ENCODE results near the gene LRRC8D. TPM values are rescaled to one million over a fixed set of nuclear protein-coding genes. Genes with fewer than 3 reads are reported as not detected.
"Not testable (repeated sequence)": the region's sequence is repeated elsewhere in the genome, so short reads cannot be mapped to it uniquely, and the experiment has no call there.

The LRRC8D gene
- total RNA-seq, 1 experiment from 2014 or later = 15.0 TPM

GRCh38 chr1:89923517-89923916 lies 102.7 kb downstream of the LRRC8D start:
- POLR2A ChIA-PET = no interaction called here
- H3K9me3 ChIP-seq (ENCODE audit: control insufficient read depth in 1 of 2, insufficient read depth in 1 of 2, low read depth in 1 of 2, low read length in 2 of 2) = peaks cover 0 to 8% of the 10 kb centered on the region in 2 experiments; a peak in 1 of 4 replicates

GRCh38 chr1:89924075-89924474 lies 103.2 kb downstream of the LRRC8D start:
- H3K4me2 ChIP-seq (ENCODE audit: low read length); H2AFZ ChIP-seq (ENCODE audit: low read depth, low read length, poor library complexity, severe bottlenecking); RAD21 ChIA-PET (ENCODE audit: low non-redundant PET in 1 of 2, low total read pairs in 2 of 2, uncharacterized antibody in 2 of 2, unreplicated experiment in 2 of 2); intact Hi-C loops (cut with micrococcal nuclease); H3K9ac ChIP-seq (ENCODE audit: low read length); ATAC-seq; H3K9me3 ChIP-seq (ENCODE audit: control insufficient read depth in 1 of 2, insufficient read depth in 1 of 2, low read depth in 1 of 2, low read length in 2 of 2); H3K27ac ChIP-seq (ENCODE audit: low read depth, low read length); H3K79me2 ChIP-seq (ENCODE audit: insufficient read depth, low read length); H4K20me1 ChIP-seq (ENCODE audit: insufficient read depth); CTCF ChIA-PET; H3K9me2 ChIP-seq (ENCODE audit: insufficient read depth); H3K4me3 ChIP-seq (replicated peaks in 1 of 2; ENCODE audit: low read depth in 1 of 2, low read length in 2 of 2); POLR2A ChIA-PET; H3K36me3 ChIP-seq (ENCODE audit: control insufficient read depth in 1 of 2, insufficient read depth in 2 of 2, low read length in 2 of 2); BruUV-seq (replicated peaks); H3K27me3 ChIP-seq (ENCODE audit: insufficient read depth, low read length); DNase-seq (ENCODE audit: low read depth, low spot score); H3K4me1 ChIP-seq (ENCODE audit: control insufficient read depth in 1 of 2, insufficient read depth in 2 of 2, low read length in 2 of 2): not testable (repeated sequence)

More at GRCh38 chr1:89923517-89923916, 102.7 kb downstream of the LRRC8D start:
- intact Hi-C loops (cut with micrococcal nuclease) = no loop called here
- Histone ChIP-seq H3K4me3 (replicated peaks in 1 of 2; ENCODE audit: low read depth in 1 of 2, low read length in 2 of 2) (no peak overlapping the region), H3K4me2 (ENCODE audit: low read length) (no peak overlapping the region), H3K9ac (ENCODE audit: low read length) (no peak overlapping the region), H3K79me2 (ENCODE audit: insufficient read depth, low read length) (no peaks in the 10 kb centered on the region), H3K27me3 (ENCODE audit: insufficient read depth, low read length) (no peaks in the 10 kb centered on the region), H3K9me2 (ENCODE audit: insufficient read depth) (no peaks in the 10 kb centered on the region), H3K4me1 (ENCODE audit: control insufficient read depth in 1 of 2, insufficient read depth in 2 of 2, low read length in 2 of 2) (peaks cover 5 to 8% of the 10 kb centered on the region in 2 experiments; a peak in 2 of 4 replicates), H4K20me1 (ENCODE audit: insufficient read depth) (no peaks in the 10 kb centered on the region), H3K27ac (ENCODE audit: low read depth, low read length) (no peak overlapping the region), H3K36me3 (ENCODE audit: control insufficient read depth in 1 of 2, insufficient read depth in 2 of 2, low read length in 2 of 2) (peaks cover 0 to 9% of the 10 kb centered on the region in 2 experiments; a peak in 1 of 4 replicates), H2AFZ (ENCODE audit: low read depth, low read length, poor library complexity, severe bottlenecking) (no peak overlapping the region)
- ChIA-PET RAD21 (ENCODE audit: low non-redundant PET in 1 of 2, low total read pairs in 2 of 2, uncharacterized antibody in 2 of 2, unreplicated experiment in 2 of 2) (no interaction called here), CTCF (no interaction called here)
- TF ChIP-seq POLR2AphosphoS5 (IDR thresholded peaks at IDR 0.05; ENCODE audit: low read depth, low read length) = no peak
- no peak for TF ChIP-seq SRF (IDR thresholded peaks at IDR 0.05; ENCODE audit: low read depth)
- no peak for TF ChIP-seq REST (IDR thresholded peaks at IDR 0.05; ENCODE audit: low read depth)
- TF ChIP-seq ZBTB33 (IDR thresholded peaks at IDR 0.05; ENCODE audit: extremely low read depth, insufficient replicate concordance, low read length) = no peak
- BruUV-seq (replicated peaks) = no TSS peak
- DNase-seq (ENCODE audit: low read depth, low spot score) (no peak), ATAC-seq (no peak)

Data from HCT116 (cell line).